ENCODE measurements around the gene ZCCHC18. TPM values are rescaled to one million over a fixed set of nuclear protein-coding genes. Genes with fewer than 3 reads are reported as not detected.
"Not testable (repeated sequence)": the region's sequence is repeated elsewhere in the genome, so short reads cannot be mapped to it uniquely, and the experiment has no call there.

ZCCHC18 gene
- total RNA-seq: under 1 TPM in 3 of 4 donors, not detected in 1; 0.16 to 0.51 (median 0.42) TPM

DNA sequence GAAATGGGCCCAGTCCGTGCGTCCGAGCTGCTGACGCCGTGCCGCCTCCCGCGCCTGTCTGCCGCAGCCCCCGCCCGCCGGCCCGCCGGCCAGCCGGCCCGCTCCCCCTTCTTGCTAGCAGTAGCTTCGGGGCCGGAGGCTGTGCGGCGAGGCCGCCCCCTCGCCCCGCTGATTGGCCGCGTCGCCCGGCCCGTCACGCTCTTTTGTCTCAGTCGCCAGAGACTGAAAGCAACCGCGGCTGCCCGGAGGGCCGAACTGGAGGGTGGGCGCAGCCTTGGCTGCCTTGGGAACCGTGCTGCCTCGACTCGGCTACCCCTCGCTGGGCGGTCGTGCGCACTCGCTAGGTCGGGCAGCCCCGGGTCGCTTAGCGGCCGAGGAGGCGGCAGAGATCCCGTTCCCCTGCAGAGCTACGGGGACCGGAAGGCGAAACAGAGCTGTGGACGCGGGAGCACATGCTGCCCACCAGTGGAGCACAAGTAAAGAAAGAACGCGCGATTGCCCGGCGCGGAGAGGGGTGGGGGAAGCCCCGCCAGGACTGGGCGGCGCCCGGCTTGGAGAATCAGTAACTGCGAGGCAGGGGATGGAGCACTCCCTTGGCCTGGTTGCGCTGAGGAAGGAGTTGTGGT, at the start of gene ZCCHC18:
TSS of gene ZCCHC18 (plus strand) at position 198 of the 626 bp plus-strand sequence. CDS start 1,589 bp downstream, outside the sequence.
- peak; percentile 13 to 87 for DNase-seq (ENCODE audit: low spot score in 2 of 2)
- 2 to 17% methylated on average over 25 to 59 of the region's 67 CpGs for WGBS, 2 donors
- intact Hi-C loops (cut with DNase I; ENCODE audit: low total_unique reads): no loop called here
- TF ChIP-seq, protein P1, sequence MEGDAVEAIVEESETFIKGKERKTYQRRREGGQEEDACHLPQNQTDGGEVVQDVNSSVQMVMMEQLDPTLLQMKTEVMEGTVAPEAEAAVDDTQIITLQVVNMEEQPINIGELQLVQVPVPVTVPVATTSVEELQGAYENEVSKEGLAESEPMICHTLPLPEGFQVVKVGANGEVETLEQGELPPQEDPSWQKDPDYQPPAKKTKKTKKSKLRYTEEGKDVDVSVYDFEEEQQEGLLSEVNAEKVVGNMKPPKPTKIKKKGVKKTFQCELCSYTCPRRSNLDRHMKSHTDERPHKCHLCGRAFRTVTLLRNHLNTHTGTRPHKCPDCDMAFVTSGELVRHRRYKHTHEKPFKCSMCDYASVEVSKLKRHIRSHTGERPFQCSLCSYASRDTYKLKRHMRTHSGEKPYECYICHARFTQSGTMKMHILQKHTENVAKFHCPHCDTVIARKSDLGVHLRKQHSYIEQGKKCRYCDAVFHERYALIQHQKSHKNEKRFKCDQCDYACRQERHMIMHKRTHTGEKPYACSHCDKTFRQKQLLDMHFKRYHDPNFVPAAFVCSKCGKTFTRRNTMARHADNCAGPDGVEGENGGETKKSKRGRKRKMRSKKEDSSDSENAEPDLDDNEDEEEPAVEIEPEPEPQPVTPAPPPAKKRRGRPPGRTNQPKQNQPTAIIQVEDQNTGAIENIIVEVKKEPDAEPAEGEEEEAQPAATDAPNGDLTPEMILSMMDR (IDR thresholded peaks at IDR 0.05): no peak
- no peak for TF ChIP-seq POLR2A (IDR thresholded peaks at IDR 0.05)
- H3K4me3 ChIP-seq (ENCODE audit: low read depth, poor library complexity, severe bottlenecking): peak within 1 kb of the TSS; percentile 25

DNA sequence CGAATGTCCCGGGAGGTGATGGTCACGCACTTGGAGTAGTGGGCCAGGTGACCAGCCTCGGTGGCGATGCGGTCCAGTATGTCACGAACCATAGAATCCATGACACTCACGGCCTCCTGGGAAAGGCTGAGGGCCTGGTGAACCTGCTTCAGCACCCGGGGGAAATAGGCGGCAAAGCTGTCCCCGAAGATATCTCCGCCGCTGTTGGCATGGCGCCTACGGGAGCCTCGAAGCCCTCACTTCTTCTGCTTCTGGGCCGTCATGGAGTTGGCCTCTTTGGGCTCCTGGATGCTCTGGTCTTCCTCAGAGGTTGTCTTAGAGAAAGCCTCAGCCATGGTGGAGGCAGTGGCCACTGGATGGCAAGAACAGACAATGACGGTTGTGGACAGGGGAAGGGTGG, 49.7 kb upstream of the ZCCHC18 start:
- DNase-seq (ENCODE audit: low spot score in 2 of 2): peak in 1 of 2 donors; percentile 76
- intact Hi-C loops (cut with DNase I; ENCODE audit: low total_unique reads); H3K4me3 ChIP-seq (ENCODE audit: low read depth, poor library complexity, severe bottlenecking): not testable (repeated sequence)
- no CpG with 5 or more reads among the region's 18 CpGs for WGBS, 2 donors

DNA sequence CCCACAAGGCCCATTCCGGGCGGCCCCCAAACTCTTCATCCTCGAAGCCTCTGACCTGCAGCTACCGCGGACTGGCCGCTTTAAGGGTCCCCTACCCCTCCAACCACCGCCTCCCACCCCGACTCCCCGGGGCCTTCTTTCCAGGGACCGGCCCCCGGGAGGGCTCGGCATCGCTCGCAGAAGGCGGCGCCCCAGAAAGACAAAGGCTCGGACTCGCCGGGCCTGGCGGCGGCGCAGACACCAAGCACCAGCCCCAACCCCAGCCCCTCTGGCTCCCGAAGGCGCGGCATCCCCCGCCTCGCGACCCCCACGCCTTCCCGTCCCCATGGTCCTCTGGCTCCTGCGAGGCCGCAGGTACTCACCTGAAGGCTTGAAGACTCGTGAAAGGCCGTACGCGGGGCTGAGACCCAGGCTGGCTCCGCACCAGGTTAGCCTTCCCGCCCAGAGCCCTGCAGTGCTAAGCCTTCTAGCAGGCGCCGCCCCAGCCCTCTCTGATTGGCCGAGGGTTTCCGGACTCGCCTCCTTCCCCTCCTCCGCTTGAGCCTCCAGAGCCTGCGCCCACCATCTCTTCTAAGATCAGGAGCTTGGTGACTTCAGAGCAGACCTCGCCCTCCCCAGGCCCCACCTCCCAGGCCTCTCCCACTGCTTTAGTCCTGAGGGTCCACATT, 36.4 kb upstream of the ZCCHC18 start, which contains the start of gene TMSB15C:
TSS of gene TMSB15C (minus strand) at position 459 of the 668 bp plus-strand sequence.
- intact Hi-C loops (cut with DNase I; ENCODE audit: low total_unique reads); H3K4me3 ChIP-seq (ENCODE audit: low read depth, poor library complexity, severe bottlenecking); DNase-seq (ENCODE audit: low spot score in 2 of 2): not testable (repeated sequence)
- WGBS, 2 donors: no CpG with 5 or more reads among the region's 46 CpGs

DNA sequence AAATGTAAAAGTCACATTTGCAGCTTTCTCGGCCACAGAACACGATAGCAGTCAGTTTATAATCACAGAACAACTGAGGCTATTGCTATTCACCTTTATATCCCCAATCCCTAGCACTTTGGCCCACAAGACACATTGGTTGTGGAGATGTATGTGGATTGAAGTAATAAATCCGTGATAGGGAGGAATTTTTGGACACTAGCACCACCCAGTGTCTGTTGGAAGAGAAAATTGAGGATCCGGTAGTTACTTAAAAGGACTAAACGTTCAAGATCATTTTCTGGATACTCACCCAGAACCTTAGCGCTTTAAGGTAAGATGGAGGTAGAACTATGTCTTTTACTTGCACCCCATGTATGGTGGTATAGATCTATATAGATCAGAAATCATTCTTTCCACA, 34.5 kb upstream of the ZCCHC18 start:
- WGBS, 2 donors: no CpG with 5 or more reads among the region's 6 CpGs
- intact Hi-C loops (cut with DNase I; ENCODE audit: low total_unique reads): not testable (repeated sequence)

DNA sequence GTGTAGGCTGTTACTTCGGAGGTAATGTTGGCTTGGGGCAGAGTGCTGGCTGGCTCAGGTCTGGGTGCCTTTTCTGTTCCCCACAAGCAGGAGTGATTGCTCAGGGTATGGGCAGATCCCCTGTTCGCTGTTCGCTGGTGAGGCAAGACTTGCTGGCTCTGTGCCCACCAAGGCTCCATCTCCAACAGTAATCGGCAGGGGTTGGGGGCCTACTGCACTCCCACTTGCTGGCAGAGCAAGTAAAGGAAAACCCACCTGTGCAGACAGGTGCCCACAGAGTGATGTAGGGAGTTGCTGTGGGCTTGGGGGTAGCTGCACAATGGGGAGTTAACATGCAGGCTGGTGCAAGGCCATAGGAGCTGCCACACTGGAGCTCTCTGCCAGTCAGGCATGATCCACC, 28.3 kb upstream of the ZCCHC18 start:
- intact Hi-C loops (cut with DNase I; ENCODE audit: low total_unique reads): no loop called here
- DNase-seq (ENCODE audit: low spot score in 2 of 2): no peak
- TF ChIP-seq, protein P1 (IDR thresholded peaks at IDR 0.05): no peak
- TF ChIP-seq POLR2A (IDR thresholded peaks at IDR 0.05): no peak
- WGBS, 2 donors: 60% methylated on average over 2 of the region's 4 CpGs; no CpG with 5 or more reads in 1 of the 2 donors
- no peak overlapping the region for H3K4me3 ChIP-seq (ENCODE audit: low read depth, poor library complexity, severe bottlenecking)

More for the DNA sequence above, 34.5 kb upstream of the ZCCHC18 start:
- not testable (repeated sequence) for DNase-seq (ENCODE audit: low spot score in 2 of 2); H3K4me3 ChIP-seq (ENCODE audit: low read depth, poor library complexity, severe bottlenecking)

DNA sequence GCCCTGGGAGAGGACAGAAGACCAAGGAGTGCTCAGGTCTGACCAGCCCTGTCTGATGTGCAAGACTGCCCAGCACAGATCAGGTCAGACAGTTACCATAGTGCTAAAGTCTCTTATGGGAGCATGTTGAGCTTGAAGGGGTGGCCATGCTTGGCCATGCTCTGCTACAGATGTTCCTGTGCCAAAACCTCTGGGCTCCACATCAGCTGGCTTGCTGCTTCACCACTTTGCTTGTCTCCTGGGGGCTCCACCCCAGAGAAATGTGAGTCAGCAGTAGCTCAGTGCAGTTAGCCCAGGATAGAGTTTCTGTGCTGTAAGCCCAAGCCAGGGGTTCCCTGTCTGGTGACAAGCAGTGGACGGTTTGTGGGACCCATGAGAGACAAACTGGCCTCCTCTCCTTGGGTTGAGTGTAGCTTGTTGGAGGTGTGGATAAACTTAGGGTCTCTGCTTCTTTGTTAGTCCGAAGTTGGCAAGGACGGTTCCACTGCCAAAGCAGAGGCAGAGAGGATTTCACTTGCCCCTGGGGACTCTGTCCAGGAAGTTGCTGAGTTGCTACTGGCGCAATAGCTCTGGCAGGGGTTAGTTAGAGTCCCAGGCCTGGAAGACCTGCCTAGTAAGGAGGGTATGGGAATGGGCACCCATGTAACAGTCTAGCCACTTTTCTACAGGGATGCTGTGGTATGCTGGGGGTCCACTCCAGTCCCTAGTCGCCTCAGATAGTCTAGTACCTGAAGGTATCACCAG, 27.6 kb upstream of the ZCCHC18 start:
- TF ChIP-seq, protein P1 (IDR thresholded peaks at IDR 0.05): no peak
- no peak for TF ChIP-seq POLR2A (IDR thresholded peaks at IDR 0.05)
- no peak overlapping the region for H3K4me3 ChIP-seq (ENCODE audit: low read depth, poor library complexity, severe bottlenecking)
- 47 to 63% methylated on average over 4 to 5 of the region's 5 CpGs for WGBS, 2 donors
- DNase-seq (ENCODE audit: low spot score in 2 of 2): no peak
- intact Hi-C loops (cut with DNase I; ENCODE audit: low total_unique reads): no loop called here

DNA sequence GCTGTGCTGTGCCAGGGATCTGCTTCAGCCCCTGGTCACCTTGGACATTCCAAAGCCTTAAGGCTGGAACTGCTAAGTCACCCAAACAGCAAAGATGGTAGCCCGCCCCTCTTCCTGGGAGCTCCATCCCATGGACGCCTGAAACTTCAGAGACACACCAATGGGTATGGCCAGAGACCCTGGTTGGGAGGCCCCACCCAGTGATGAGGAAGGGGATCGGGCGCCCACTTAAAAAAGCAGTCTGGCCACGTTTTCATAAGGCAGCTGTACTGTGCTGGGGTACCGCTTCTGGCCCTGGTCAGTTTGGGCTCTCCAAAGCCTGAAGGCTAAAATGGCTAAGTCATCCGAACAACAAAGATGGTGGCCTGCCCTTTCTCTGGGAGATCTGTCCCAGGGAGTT, 26.8 kb upstream of the ZCCHC18 start:
- no peak for DNase-seq (ENCODE audit: low spot score in 2 of 2)
- WGBS, 2 donors: 85 to 88% methylated on average over 2 to 7 of the region's 7 CpGs
- intact Hi-C loops (cut with DNase I; ENCODE audit: low total_unique reads): no loop called here
- TF ChIP-seq POLR2A (IDR thresholded peaks at IDR 0.05): no peak
- TF ChIP-seq, protein P1 (IDR thresholded peaks at IDR 0.05): no peak
- H3K4me3 ChIP-seq (ENCODE audit: low read depth, poor library complexity, severe bottlenecking): no peak overlapping the region
